HUES48 (cell line): ENCODE measurements around the gene ATXN1.

Experiments
- H3K27ac ChIP-seq: one replicate; pipeline ENCODE4 v1.7.0; 2013; ENCODE audit warnings: low read depth, low read length, inconsistent platforms
- H3K27me3 ChIP-seq: 2 replicates; pipeline ENCODE4 v1.6.1; 2013; ENCODE audit warnings: mild to moderate bottlenecking, low read length; ENCODE audit not compliant: control insufficient read depth, insufficient read depth
- H3K36me3 ChIP-seq: 2 replicates; pipeline ENCODE4 v1.6.1; 2013; ENCODE audit warnings: low read length; ENCODE audit not compliant: control insufficient read depth, insufficient read depth
- H3K4me1 ChIP-seq: 2 replicates; pipeline ENCODE4 v1.6.1; 2013; ENCODE audit warnings: mild to moderate bottlenecking, low read length; ENCODE audit not compliant: control insufficient read depth, insufficient read depth
- H3K4me3 ChIP-seq: 2 replicates; pipeline ENCODE4 v1.5.1; 2013; ENCODE audit warnings: mild to moderate bottlenecking, low read depth, low read length
- H3K9ac ChIP-seq: 2 replicates; pipeline ENCODE4 v1.6.1; 2013; ENCODE audit warnings: mild to moderate bottlenecking, low read depth, low read length, moderate library complexity
- H3K9me3 ChIP-seq: 2 replicates; pipeline ENCODE4 v1.6.1; 2013; ENCODE audit warnings: low read length; ENCODE audit not compliant: control insufficient read depth, insufficient read depth

Gene ATXN1

GRCh38 chr6:16504609-16505008 lies 256.7 kb downstream of the ATXN1 start:
- H3K4me3 ChIP-seq: no peak overlapping the region
- H3K36me3 ChIP-seq: no peaks in the 10 kb centered on the region
- H3K9ac ChIP-seq: no peak overlapping the region
- no peak overlapping the region for H3K27ac ChIP-seq
- H3K27me3 ChIP-seq: no peaks in the 10 kb centered on the region
- H3K4me1 ChIP-seq: no peaks in the 10 kb centered on the region
- no peaks in the 10 kb centered on the region for H3K9me3 ChIP-seq

DNA sequence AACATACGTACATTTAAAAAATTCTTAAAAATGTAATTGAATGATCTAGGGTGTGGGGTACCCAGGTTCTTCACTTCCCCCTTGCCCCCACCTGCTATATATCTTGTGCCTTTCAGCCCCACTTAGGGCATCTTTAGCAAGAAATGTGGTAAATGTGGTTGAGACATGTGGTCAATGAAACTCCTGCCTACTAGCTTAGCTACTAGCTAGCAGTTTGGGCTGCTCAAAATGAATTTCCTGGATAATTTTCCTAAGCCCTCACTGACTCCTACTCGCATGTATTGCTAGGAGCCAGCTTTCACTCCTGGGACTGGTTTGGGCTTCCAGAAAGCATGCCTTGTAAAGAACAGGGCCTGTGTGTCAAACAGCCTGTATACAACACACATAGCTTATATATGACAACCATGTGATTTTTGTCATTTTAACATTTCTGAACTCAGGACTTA lies 257.3 kb downstream of the ATXN1 start:
- Histone ChIP-seq H3K4me3 (no peak overlapping the region), H3K4me1 (no peaks in the 10 kb centered on the region), H3K9ac (no peak overlapping the region), H3K9me3 (0 out of 2 replicates have a peak, but pooled peaks cover 3% of the 10 kb centered on the region), H3K27ac (no peak overlapping the region), H3K36me3 (no peaks in the 10 kb centered on the region), H3K27me3 (no peaks in the 10 kb centered on the region)

GRCh38 chr6:16503241-16503775 lies 258.0 kb downstream of the ATXN1 start:
- H3K4me3 ChIP-seq: no peak overlapping the region
- no peak overlapping the region for H3K9ac ChIP-seq
- H3K36me3 ChIP-seq: no peaks in the 10 kb centered on the region
- no peaks in the 10 kb centered on the region for H3K4me1 ChIP-seq
- no peaks in the 10 kb centered on the region for H3K27me3 ChIP-seq
- H3K27ac ChIP-seq: no peak overlapping the region
- 0 out of 2 replicates have a peak, but pooled peaks cover 3% of the 10 kb centered on the region for H3K9me3 ChIP-seq

DNA sequence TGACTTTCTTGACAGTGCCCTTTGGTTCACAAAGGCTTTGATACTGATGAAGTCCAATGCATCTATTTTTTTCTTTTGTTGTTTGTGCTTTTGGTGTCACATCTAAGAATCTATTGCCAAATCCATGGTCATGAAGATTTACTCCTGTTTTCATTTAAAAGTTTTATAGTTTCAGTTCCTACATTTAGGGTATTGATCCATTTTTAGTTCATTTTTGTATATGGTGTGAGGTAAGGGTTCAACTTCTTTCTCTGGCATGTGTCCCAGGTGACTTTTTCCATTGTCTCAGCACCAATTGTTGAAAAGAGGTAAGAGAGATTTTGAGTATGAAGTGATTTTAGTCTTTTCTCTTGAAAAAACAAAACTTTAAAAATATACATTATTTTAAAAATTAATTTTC lies 262.3 kb downstream of the ATXN1 start:
- no peak overlapping the region for H3K4me3 ChIP-seq
- no peak overlapping the region for H3K9ac ChIP-seq
- no peaks in the 10 kb centered on the region for H3K27me3 ChIP-seq
- H3K9me3 ChIP-seq: 0 out of 2 replicates have a peak, but pooled peaks cover 3% of the 10 kb centered on the region
- H3K27ac ChIP-seq: no peak overlapping the region
- H3K4me1 ChIP-seq: peaks cover 31% of the 10 kb centered on the region
- no peaks in the 10 kb centered on the region for H3K36me3 ChIP-seq

GRCh38 chr6:16498237-16498636 lies 263.0 kb downstream of the ATXN1 start:
- Histone ChIP-seq H3K27me3 (no peaks in the 10 kb centered on the region), H3K9ac (no peak overlapping the region), H3K36me3 (no peaks in the 10 kb centered on the region), H3K4me3 (no peak overlapping the region), H3K4me1 (peaks cover 31% of the 10 kb centered on the region), H3K27ac (no peak overlapping the region), H3K9me3 (0 out of 2 replicates have a peak, but pooled peaks cover 3% of the 10 kb centered on the region)

DNA sequence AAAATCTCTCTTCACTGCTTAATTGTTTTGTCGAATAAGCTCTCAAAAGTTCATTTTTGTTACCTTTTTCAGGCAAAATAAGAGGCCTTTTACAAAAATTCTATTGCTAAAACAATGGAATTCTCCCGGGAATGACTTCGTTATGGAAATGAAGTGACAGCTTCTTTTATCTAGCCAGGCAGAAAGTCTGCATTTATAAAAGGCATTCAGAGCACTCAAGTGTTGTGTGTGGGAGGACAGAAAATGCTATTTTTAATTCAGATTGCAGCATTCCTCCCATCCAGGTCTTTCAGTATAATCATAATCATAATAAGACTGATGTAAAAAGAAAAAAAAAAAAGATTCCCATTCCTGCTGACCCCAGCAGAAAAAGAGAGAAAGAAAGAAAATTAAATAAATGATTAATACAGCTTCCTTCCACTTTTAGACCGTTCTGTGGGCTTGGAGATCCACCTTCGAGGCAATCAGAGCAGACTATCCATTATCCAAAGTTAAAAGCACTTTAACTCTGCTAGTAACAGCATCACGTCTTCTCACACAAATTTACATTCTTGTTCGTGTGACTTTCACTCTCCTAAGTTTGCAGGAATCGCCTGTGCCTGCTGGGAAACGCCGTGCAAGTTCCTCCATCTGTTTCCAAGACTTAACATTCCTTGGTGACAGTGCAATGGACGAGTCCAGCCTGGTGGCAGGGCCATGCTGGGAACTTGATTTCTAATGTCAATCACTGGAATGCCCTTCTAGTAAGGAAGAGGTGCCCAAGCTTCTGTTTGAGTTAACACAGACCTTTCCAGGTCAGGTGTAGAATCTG lies 264.1 kb downstream of the ATXN1 start:
- Histone ChIP-seq H3K4me1 (peaks cover 31% of the 10 kb centered on the region), H3K9me3 (0 out of 2 replicates have a peak, but pooled peaks cover 3% of the 10 kb centered on the region), H3K27ac (peak overlapping the region; percentile 74), H3K36me3 (no peaks in the 10 kb centered on the region), H3K27me3 (no peaks in the 10 kb centered on the region), H3K9ac (no peak overlapping the region), H3K4me3 (peak overlapping the region; percentile 17; the same call in 1 of the 2 replicates)

- H3K36me3 ChIP-seq: no peaks in the 10 kb centered on the region
- H3K4me1 ChIP-seq: peaks cover 31% of the 10 kb centered on the region
- 0 out of 2 replicates have a peak, but pooled peaks cover 3% of the 10 kb centered on the region for H3K9me3 ChIP-seq
- no peaks in the 10 kb centered on the region for H3K27me3 ChIP-seq
- H3K4me3 ChIP-seq: no peak overlapping the region
- H3K9ac ChIP-seq: no peak overlapping the region
- peak overlapping the region; percentile 74 for H3K27ac ChIP-seq
Measured at GRCh38 chr6:16496210-16496609, 265.1 kb downstream of the ATXN1 start.

DNA sequence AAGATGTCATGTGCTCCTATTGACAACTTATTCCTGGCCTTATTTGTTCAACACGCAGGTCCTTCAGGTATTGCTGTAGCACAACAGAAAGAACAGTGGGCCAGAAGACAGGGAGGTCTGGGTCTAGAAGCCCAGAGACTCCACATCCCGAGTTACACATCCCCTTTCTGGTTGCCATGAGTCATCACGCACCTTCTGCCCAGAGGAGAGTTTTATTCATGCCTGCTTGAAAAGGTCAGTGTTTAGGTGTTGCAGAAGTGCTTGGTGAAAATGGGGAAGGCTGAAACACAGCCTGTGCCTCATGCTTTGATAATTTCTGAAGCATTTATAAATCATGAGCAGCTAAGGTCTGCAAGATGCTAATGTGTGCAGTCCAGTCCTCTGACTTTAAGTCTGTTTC lies 266.5 kb downstream of the ATXN1 start:
- Histone ChIP-seq H3K4me3 (no peak overlapping the region), H3K4me1 (peaks cover 31% of the 10 kb centered on the region), H3K27me3 (no peaks in the 10 kb centered on the region), H3K9me3 (0 out of 2 replicates have a peak, but pooled peaks cover 3% of the 10 kb centered on the region), H3K9ac (no peak overlapping the region), H3K27ac (peak overlapping the region; percentile 9), H3K36me3 (no peaks in the 10 kb centered on the region)

- H3K4me1 ChIP-seq: peaks cover 31% of the 10 kb centered on the region
- no peak overlapping the region for H3K27ac ChIP-seq
Measured at GRCh38 chr6:16493802-16494201, 267.5 kb downstream of the ATXN1 start.

GRCh38 chr6:16493112-16493511 lies 268.1 kb downstream of the ATXN1 start:
- Histone ChIP-seq H3K27ac (no peak overlapping the region), H3K27me3 (no peaks in the 10 kb centered on the region), H3K4me1 (peaks cover 35% of the 10 kb centered on the region), H3K36me3 (no peaks in the 10 kb centered on the region), H3K9ac (no peak overlapping the region), H3K4me3 (no peak overlapping the region), H3K9me3 (no peaks in the 10 kb centered on the region)

More at GRCh38 chr6:16493802-16494201, 267.5 kb downstream of the ATXN1 start:
- no peaks in the 10 kb centered on the region for H3K36me3 ChIP-seq
- no peak overlapping the region for H3K4me3 ChIP-seq
- no peaks in the 10 kb centered on the region for H3K27me3 ChIP-seq
- H3K9me3 ChIP-seq: no peaks in the 10 kb centered on the region
- H3K9ac ChIP-seq: no peak overlapping the region

GRCh38 chr6:16491666-16492313 lies 269.5 kb downstream of the ATXN1 start:
- H3K27ac ChIP-seq: no peak overlapping the region
- H3K9me3 ChIP-seq: no peaks in the 10 kb centered on the region
- peaks cover 28% of the 10 kb centered on the region for H3K4me1 ChIP-seq
- no peak overlapping the region for H3K9ac ChIP-seq
- no peak overlapping the region for H3K4me3 ChIP-seq
- no peaks in the 10 kb centered on the region for H3K27me3 ChIP-seq
- H3K36me3 ChIP-seq: no peaks in the 10 kb centered on the region
